Measurements from ENCODE around the gene TRERF1.

GRCh38 chr6:42493914-42494539 lies 42.3 kb upstream of the TRERF1 start:
- TF ChIP-seq CTCF (IDR thresholded peaks at IDR 0.05; ENCODE audit: low read length) (no peak), EZH2 (IDR thresholded peaks at IDR 0.05; ENCODE audit: borderline replicate concordance, low read length) (no peak)

Data from OCI-LY1 (cell line).